ENCODE measurements around the gene PEX16. TPM values are rescaled to one million over a fixed set of nuclear protein-coding genes. Genes with fewer than 3 reads are reported as not detected.
A peak's percentile ranks its signal among the peaks of the same experiment; 100 is the strongest.

Gene PEX16
- total RNA-seq, 1 experiment from 2014 or later, result 33.2 TPM

- CTCF ChIA-PET, result no interaction called here
- H3K4me1 ChIP-seq (ENCODE audit: control insufficient read depth in 1 of 2, insufficient read depth in 2 of 2, low read length in 2 of 2), result peaks cover 15 to 23% of the 10 kb centered on the region in 2 experiments; a peak in 3 of 4 replicates
- no peaks in the 10 kb centered on the region for H3K9me3 ChIP-seq (ENCODE audit: control insufficient read depth in 1 of 2, insufficient read depth in 1 of 2, low read depth in 1 of 2, low read length in 2 of 2)
- RAD21 ChIA-PET (ENCODE audit: low non-redundant PET in 1 of 2, low total read pairs in 2 of 2, uncharacterized antibody in 2 of 2, unreplicated experiment in 2 of 2), result no interaction called here
- intact Hi-C loops (cut with micrococcal nuclease), result no loop called here
- no peak for TF ChIP-seq TCF7L2 (IDR thresholded peaks at IDR 0.05; ENCODE audit: borderline replicate concordance, extremely low read depth, insufficient read depth, insufficient read length)
- TF ChIP-seq, protein P1, sequence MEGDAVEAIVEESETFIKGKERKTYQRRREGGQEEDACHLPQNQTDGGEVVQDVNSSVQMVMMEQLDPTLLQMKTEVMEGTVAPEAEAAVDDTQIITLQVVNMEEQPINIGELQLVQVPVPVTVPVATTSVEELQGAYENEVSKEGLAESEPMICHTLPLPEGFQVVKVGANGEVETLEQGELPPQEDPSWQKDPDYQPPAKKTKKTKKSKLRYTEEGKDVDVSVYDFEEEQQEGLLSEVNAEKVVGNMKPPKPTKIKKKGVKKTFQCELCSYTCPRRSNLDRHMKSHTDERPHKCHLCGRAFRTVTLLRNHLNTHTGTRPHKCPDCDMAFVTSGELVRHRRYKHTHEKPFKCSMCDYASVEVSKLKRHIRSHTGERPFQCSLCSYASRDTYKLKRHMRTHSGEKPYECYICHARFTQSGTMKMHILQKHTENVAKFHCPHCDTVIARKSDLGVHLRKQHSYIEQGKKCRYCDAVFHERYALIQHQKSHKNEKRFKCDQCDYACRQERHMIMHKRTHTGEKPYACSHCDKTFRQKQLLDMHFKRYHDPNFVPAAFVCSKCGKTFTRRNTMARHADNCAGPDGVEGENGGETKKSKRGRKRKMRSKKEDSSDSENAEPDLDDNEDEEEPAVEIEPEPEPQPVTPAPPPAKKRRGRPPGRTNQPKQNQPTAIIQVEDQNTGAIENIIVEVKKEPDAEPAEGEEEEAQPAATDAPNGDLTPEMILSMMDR (IDR thresholded peaks at IDR 0.05 in 2 of 3, conservative IDR thresholded peaks at IDR 0.05 in 1 of 3; ENCODE audit: borderline replicate concordance in 1 of 3, insufficient read depth in 1 of 3, low read depth in 2 of 3, low read length in 2 of 3), result no peak
- TF ChIP-seq POLR2A (IDR thresholded peaks at IDR 0.05; ENCODE audit: borderline replicate concordance, extremely low read depth, insufficient read depth, insufficient read length), result no peak
- TF ChIP-seq REST (IDR thresholded peaks at IDR 0.05; ENCODE audit: low read depth), result peak; percentile 77
- TF ChIP-seq POLR2AphosphoS5 (IDR thresholded peaks at IDR 0.05; ENCODE audit: low read depth, low read length), result peak; percentile 41; the same call in 1 of the 2 replicates
- TF ChIP-seq ZBTB33 (IDR thresholded peaks at IDR 0.05; ENCODE audit: extremely low read depth, insufficient replicate concordance, low read length), result no peak
- no peaks in the 10 kb centered on the region for H3K36me3 ChIP-seq (ENCODE audit: control insufficient read depth in 1 of 2, insufficient read depth in 2 of 2, low read length in 2 of 2)
- H3K79me2 ChIP-seq (ENCODE audit: insufficient read depth, low read length), result no peaks in the 10 kb centered on the region
- H3K4me3 ChIP-seq (replicated peaks in 1 of 2; ENCODE audit: low read depth in 1 of 2, low read length in 2 of 2), result peak within 1 kb of the TSS; percentile 16 to 33; a peak in 3 of 4 replicates
- no peaks in the 10 kb centered on the region for H3K9me2 ChIP-seq (ENCODE audit: insufficient read depth)
- no TSS peak for BruUV-seq (replicated peaks)
- ATAC-seq (peak; percentile 89), DNase-seq (ENCODE audit: low read depth, low spot score) (no peak)
- POLR2A ChIA-PET, result no interaction called here
- no peaks in the 10 kb centered on the region for H4K20me1 ChIP-seq (ENCODE audit: insufficient read depth)
- no peak within 1 kb of the TSS for H3K9ac ChIP-seq (ENCODE audit: low read length)
- no peak within 1 kb of the TSS for H3K27ac ChIP-seq (ENCODE audit: low read depth, low read length)
- H2AFZ ChIP-seq (ENCODE audit: low read depth, low read length, poor library complexity, severe bottlenecking), result no peak within 1 kb of the TSS
- H3K4me2 ChIP-seq (ENCODE audit: low read length), result peak within 1 kb of the TSS; percentile 67
- no peaks in the 10 kb centered on the region for H3K27me3 ChIP-seq (ENCODE audit: insufficient read depth, low read length)
Measured at GRCh38 chr11:45885274-45885920, 32.3 kb downstream of the PEX16 start, which contains the start of gene MAPK8IP1. Gene MAPK8IP1 (plus strand): TSS chr11:45885651. CDS start chr11:45885821, 170 bp downstream.
